SK-N-SH (cell line): ENCODE measurements around the gene ZNF516.

Experiments
- CTCF ChIP-seq: fragments of 200-600 bp; sonication (generic); IDR thresholded peaks from 2 replicates; pipeline ENCODE4 v1.6.1; 2017; ENCODE audit warnings: antibody characterized with exemption, mild to moderate bottlenecking, moderate library complexity
- EP300 ChIP-seq, 2 experiments: IDR thresholded peaks; 2 replicates each; pipeline versions ENCODE4 v1.4.0 to v1.6.1; 2012; ENCODE audit warnings: borderline replicate concordance in 1 of 2, low read depth in 1 of 2, low read length in 1 of 2
- GATA2 ChIP-seq: sonication (generic); formaldehyde crosslinking; IDR thresholded peaks from 2 replicates; pipeline ENCODE4 v1.5.0; 2020; ENCODE audit warnings: mild to moderate bottlenecking, missing genetic modification reagents
- MXI1 ChIP-seq: IDR thresholded peaks from 2 replicates; pipeline ENCODE4 v1.6.1; 2012; ENCODE audit warnings: mild to moderate bottlenecking, low read depth, low read length, improper control_type of control experiment
- PBX3 ChIP-seq: IDR thresholded peaks from 2 replicates; pipeline ENCODE4; 2012
- TAF1 ChIP-seq: IDR thresholded peaks from 2 replicates; pipeline ENCODE4 v1.6.1; 2012; ENCODE audit warnings: low read depth, mild to moderate bottlenecking, low read length, moderate library complexity, borderline replicate concordance
- USF2 ChIP-seq: fragments of 150-350 bp; IDR thresholded peaks from 2 replicates; pipeline ENCODE4 v1.6.1; 2017; ENCODE audit warnings: antibody characterized with exemption, low read length, low read depth, borderline replicate concordance
- YY1 ChIP-seq: IDR thresholded peaks from 2 replicates; pipeline ENCODE4 v1.4.0; 2012; ENCODE audit warnings: low read depth, mild to moderate bottlenecking
- TF ChIP-seq, protein P1 (sequence below): fragments of 150-350 bp; IDR thresholded peaks from 2 replicates; pipeline ENCODE4 v1.6.1; 2016; ENCODE audit warnings: mild to moderate bottlenecking, low read depth, low read length
- TF ChIP-seq, protein P2 (sequence below): IDR thresholded peaks from 2 replicates; pipeline ENCODE4 v1.6.1; 2012; ENCODE audit warnings: mild to moderate bottlenecking, low read depth, low read length, moderate library complexity
- TF ChIP-seq, protein P3 (sequence below): IDR thresholded peaks from 2 replicates; pipeline ENCODE4 v1.4.0; 2012; ENCODE audit warnings: low read depth

DNA sequence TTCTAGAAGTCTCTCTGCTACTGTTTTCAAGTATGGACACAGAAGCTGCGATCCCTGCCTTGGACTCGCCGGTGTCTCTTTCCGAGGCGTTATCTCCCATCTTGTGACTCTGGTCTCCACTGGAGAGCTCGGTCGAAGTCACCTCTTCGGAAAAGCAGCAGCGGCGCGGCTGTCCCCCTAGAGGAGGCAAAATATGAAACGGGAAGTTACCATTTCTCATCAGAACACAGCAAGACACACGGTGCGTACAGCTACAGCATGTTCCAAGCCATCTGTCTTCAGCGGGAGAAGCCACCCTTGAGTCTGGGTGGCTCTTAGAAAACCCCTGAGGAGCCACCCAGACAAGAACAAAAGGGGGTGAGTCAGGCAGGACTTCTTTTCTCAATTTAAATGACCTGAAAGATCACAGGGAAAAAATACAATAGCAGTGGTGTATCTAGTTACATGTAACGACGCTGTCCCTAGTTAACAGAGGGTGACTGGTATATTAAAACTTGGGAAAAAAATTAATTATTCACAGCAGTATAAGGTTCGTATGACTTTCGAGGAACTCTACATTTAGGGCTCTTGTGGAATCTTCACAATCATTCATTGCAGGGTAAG lies 114.8 kb downstream of the ZNF516 start:
- TF ChIP-seq CTCF (no peak), EP300 (IDR thresholded peaks at IDR 0.05; ENCODE audit: borderline replicate concordance in 1 of 2, low read depth in 1 of 2, low read length in 1 of 2) (no peak), MXI1 (no peak), TAF1 (no peak), GATA2 (CRISPR knock-in tag) (no peak), USF2 (no peak), YY1 (no peak), PBX3 (no peak)
- TF ChIP-seq, protein P1, sequence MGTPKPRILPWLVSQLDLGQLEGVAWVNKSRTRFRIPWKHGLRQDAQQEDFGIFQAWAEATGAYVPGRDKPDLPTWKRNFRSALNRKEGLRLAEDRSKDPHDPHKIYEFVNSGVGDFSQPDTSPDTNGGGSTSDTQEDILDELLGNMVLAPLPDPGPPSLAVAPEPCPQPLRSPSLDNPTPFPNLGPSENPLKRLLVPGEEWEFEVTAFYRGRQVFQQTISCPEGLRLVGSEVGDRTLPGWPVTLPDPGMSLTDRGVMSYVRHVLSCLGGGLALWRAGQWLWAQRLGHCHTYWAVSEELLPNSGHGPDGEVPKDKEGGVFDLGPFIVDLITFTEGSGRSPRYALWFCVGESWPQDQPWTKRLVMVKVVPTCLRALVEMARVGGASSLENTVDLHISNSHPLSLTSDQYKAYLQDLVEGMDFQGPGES, result no peak
- TF ChIP-seq, protein P2, sequence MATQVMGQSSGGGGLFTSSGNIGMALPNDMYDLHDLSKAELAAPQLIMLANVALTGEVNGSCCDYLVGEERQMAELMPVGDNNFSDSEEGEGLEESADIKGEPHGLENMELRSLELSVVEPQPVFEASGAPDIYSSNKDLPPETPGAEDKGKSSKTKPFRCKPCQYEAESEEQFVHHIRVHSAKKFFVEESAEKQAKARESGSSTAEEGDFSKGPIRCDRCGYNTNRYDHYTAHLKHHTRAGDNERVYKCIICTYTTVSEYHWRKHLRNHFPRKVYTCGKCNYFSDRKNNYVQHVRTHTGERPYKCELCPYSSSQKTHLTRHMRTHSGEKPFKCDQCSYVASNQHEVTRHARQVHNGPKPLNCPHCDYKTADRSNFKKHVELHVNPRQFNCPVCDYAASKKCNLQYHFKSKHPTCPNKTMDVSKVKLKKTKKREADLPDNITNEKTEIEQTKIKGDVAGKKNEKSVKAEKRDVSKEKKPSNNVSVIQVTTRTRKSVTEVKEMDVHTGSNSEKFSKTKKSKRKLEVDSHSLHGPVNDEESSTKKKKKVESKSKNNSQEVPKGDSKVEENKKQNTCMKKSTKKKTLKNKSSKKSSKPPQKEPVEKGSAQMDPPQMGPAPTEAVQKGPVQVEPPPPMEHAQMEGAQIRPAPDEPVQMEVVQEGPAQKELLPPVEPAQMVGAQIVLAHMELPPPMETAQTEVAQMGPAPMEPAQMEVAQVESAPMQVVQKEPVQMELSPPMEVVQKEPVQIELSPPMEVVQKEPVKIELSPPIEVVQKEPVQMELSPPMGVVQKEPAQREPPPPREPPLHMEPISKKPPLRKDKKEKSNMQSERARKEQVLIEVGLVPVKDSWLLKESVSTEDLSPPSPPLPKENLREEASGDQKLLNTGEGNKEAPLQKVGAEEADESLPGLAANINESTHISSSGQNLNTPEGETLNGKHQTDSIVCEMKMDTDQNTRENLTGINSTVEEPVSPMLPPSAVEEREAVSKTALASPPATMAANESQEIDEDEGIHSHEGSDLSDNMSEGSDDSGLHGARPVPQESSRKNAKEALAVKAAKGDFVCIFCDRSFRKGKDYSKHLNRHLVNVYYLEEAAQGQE, result no peak
- TF ChIP-seq, protein P3, sequence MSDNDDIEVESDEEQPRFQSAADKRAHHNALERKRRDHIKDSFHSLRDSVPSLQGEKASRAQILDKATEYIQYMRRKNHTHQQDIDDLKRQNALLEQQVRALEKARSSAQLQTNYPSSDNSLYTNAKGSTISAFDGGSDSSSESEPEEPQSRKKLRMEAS, result no peak
